OCI-M1 (cell line): ENCODE data around the gene DIP2C.
"Not testable (repeated sequence)": the region's sequence is repeated elsewhere in the genome, so short reads cannot be mapped to it uniquely, and the experiment has no call there.

ENCODE experiments used
- DNase-seq: peaks from one replicate; lab custom pipeline; 2025; lab: John Stamatoyannopoulos, UW

The DIP2C gene

DNA sequence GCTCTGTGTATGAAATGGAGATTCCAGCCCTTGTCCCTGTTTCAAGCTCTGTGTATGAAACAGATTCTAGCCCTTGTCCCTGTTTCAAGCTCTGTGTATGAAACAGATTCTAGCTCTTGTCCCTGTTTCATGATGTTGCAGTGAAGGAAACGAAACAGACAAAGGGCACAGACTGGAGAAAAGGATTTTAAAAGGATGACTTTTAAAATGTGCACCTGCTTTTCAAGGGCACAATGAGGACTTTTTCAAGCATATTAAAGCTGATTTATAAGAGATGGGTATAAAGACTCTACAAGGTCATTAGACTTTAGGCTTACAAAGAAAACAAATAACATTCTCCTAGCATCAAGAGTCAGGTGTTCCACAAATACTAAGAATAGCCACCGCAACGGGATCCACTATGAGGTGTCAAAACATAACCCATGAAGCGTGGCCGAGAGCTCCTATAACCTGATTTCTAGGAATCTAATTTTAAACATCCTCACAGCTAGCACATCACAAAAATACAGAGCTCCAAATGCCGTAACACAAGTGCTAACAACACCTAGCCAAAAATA, 29.0 kb downstream of the DIP2C start:
- DNase-seq = no peak

DNA sequence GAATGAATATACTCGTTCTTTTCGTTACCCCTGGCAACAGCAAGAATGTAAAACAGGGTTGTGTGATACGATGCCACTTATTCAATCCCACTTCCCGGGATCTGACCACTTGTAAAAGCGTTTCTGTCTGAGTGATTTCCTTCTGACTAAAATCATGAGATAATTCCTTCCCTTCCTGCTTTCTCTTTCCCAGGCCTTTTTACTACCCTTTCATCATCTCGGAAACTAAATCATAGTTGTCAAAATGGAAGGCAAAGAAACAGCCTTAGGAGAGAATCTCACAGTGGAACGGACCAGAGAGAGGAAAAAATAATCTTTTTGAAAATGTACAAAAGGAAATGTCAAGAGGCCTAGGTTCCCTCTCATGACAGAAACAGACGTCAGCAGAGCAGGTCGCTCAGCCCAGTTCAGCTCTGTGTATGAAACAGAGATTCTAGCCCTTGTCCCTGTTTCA, 29.8 kb downstream of the DIP2C start:
- no peak for DNase-seq

GRCh38 chr10:657816-658350, 31.6 kb downstream of the DIP2C start:
- DNase-seq = not testable (repeated sequence)

GRCh38 chr10:656883-657282, 32.6 kb downstream of the DIP2C start:
- DNase-seq = no peak

DNA sequence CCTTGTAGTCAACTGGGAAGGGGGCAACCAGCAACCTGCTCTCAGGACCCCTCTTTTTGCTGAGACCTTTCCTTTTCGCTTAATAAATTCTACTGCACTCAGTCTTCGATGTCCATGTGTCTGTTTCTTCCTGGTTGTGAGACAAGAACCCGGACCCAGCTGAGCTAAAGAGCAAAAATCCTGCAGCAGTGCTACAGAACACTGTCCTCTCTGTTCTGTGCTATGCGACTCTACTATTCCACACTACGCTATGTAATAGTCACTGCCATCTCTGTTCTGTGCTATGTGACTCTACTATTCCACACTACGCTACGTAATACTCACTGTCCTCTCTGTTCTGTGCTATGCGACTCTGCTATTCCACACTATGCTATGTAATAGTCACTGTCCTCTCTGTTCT, 34.3 kb downstream of the DIP2C start:
- no peak for DNase-seq

GRCh38 chr10:654647-654996, 34.8 kb downstream of the DIP2C start:
- DNase-seq = peak; percentile 5

- no peak for DNase-seq
Measured at GRCh38 chr10:653991-654646, 35.3 kb downstream of the DIP2C start.

- not testable (repeated sequence) for DNase-seq
Measured at GRCh38 chr10:652832-653459, 36.5 kb downstream of the DIP2C start.

- no peak for DNase-seq
Measured at GRCh38 chr10:652233-652632, 37.2 kb downstream of the DIP2C start.

GRCh38 chr10:651692-652091, 37.8 kb downstream of the DIP2C start:
- no peak for DNase-seq

- DNase-seq = no peak
Measured at GRCh38 chr10:650886-651615, 38.4 kb downstream of the DIP2C start.

GRCh38 chr10:650441-650851, 39.0 kb downstream of the DIP2C start:
- no peak for DNase-seq

DNA sequence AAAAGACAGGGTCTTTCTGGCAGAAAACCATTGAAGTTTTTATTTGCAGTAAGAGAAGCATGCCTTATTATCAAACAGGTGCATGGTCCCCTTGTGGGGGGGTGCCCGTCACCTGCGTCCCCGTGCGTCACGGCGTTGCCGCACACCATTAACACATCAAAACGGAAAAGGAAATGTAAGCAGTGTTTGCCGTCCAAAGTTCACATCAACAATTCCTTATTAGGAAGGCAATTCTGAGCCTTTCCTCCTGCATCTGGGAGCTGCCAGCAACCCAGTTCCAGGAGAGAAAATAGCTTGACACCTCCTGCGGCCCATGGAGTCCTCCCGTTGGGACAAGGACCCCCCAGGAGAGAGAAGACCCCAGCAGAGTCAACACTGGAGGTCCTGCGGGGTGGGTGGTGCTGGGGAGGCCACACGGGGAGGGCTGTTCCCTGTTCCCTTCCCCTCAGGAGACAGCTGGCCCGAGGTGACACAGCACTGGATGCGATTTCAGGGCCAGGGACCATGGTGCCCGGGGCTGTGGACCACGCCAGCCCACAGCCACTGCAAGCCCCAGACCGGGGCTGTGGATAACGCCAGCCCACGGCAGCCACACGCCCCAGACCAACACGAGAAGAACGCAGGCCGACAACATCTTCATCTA, 39.5 kb downstream of the DIP2C start:
- DNase-seq = no peak

DNA sequence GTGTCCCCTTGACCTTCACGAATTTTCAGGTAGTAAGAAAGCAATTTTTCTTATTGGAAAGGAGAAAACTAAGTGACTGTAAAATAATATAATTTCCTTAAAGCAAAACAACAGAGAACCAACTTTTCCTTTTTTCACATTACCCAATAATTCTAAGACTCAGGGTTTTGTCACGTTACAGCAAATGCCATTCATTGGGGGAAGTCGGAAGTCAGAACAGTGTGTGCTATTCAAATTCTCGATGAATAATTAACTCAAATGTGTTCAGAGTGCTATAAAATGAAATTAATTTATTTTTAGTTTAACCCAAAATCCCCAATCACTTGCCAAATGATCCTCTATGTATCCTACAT, 40.0 kb downstream of the DIP2C start:
- no peak for DNase-seq

GRCh38 chr10:647019-647418, 42.4 kb downstream of the DIP2C start:
- DNase-seq = not testable (repeated sequence)

DNA sequence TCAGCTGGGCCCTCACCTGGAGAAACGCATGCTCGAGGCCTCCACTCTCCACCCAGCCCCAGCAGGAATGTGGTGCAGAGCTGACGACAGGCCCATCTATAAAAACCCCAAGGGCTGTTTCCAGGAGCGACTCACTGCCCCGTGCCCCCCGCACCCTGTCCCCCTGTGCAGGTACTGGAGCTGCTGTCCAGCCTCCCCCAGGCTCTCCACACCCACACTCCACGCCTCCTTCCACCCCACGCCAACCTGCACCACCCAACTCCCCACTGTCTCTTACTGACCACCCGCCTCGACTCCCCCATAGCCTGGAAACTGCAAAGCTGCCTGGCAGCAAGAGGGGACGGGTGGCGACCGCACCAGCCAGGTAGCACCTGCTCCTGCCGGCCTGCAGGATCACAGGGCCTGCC, 43.3 kb downstream of the DIP2C start:
- DNase-seq = no peak

GRCh38 chr10:644943-645334, 44.5 kb downstream of the DIP2C start:
- no peak for DNase-seq

- DNase-seq = no peak
Measured at GRCh38 chr10:644076-644942, 45.2 kb downstream of the DIP2C start.

DNA sequence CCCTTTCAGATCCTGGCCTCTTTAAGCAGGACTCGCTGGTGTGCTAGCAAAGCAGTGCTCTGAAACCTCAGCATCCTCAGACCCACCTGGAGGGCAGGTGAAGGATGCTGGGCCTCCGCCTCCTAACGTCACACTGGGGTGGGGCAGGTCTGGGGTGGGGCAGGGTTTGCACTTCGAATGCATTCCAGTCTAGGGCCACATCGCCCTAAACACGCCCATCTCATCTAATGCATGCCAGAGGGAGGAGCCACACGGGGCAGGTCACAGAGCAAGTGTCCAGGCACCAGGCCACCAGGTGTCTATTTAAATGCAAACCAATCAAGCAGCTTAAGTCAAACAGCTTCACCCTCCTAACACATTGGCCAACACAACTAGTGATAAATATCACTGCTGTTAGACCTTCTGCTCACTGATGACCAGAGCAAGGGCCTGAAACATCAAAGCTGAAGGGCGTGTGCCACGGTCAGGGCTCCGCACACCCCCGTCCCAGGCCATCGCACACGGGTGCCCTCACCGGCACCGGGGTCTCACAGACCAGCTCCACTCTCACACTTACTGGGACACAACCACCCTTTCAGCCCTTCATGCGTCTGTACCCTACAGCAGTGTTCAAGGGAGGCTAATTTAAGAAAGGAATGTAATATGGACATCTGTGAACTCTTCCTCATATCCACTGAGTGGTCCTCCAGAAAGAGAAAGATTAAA, 47.1 kb downstream of the DIP2C start:
- DNase-seq = no peak

DNA sequence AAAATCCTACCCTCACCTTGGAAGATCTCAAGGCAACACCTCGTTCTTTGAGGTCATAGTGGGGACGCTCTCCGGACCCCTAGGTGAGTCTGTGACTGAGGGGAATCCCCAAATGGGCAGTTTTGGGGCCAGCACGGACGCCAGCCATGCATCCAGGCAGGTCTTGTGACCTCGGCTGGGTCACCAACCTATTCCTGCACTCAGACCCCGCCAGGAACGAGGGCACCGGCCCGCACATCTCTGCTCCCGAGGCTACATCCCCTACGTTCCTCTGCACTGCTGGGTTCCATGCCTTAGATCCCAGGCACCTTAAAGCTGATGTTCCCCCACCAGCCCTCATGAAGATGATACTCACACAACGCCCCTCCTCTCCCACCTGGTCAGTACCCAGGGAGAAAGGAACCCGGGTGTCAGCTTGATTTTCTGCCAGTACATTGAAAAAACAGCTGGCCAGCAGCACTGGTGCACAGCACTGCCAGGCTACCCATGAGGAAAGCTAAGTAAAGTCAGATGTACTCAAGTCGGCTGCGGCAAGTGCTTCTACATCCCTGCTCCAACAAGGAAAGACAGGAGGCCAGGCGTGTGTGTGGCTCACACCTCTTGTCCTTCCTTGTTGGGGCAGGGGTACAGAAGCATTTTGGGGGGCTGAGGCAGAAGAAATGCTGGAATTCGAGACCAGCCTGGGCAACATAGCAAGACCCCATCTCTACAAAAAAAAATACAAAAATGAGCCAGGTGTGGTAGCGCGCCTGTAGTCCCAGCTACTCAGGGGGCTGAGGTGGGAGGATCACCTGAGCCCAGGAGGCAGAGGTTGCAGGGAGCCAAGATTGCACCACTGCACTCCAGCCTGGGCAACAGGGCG, 48.1 kb downstream of the DIP2C start:
- DNase-seq = no peak
